HPDE6-E6E7 (cell line): ENCODE data around the gene GSTO1.
"Not testable (repeated sequence)": the region's sequence is repeated elsewhere in the genome, so short reads cannot be mapped to it uniquely, and the experiment has no call there.

Experiments used
- DNase-seq: peaks from one replicate; pipeline ENCODE4 v3.0.0; 2011; ENCODE audit warnings: missing footprints; ENCODE audit errors: extremely low spot score

The GSTO1 gene

GRCh38 chr10:104254493-104255310 is at the start of gene GSTO1:
GSTO1 (plus strand) TSS chr10:104254892; CDS start chr10:104254929, 37 bp downstream.
- no peak for DNase-seq

DNA sequence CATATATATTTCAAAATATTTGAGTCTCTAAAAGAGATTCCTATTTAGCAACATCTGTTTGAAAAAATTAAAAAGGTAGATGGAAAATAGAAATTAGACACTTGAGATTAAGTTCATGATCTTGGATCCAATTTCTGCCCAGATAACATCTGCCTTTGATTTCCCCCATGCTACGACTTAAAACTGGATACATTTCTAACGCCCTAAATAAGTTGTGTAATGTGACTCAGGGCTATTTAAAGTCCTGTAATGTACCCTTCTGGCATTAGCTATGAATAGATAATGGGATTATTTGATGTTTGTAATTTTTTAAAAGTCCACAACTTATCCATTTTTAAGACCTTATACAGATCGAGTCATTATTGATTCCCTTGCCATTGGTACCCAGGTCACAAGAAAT is 46.0 kb upstream of the GSTO1 start:
- no peak for DNase-seq

- DNase-seq = peak; percentile 25
Observed at GRCh38 chr10:104209575-104210198, 45.0 kb upstream of the GSTO1 start.

DNA sequence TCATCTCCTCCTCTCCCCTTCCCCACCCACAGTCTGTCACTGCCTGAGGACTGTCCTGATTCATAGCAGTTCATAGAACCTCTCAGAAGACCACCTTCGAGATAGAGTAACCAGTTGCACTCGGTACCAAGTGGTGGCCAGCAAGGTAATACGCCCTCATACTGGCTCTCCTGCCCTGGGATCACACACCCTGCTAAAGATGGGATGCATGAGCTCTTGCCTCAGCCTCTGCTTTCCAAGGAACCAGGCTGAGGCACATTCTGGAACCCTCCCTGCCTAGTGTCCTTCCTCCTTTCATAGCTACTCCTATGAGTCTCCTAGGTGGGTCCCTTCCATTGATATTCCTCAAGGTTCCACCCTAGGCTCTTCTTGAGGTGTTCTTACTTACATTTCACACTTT is 38.1 kb upstream of the GSTO1 start:
- no peak for DNase-seq

DNA sequence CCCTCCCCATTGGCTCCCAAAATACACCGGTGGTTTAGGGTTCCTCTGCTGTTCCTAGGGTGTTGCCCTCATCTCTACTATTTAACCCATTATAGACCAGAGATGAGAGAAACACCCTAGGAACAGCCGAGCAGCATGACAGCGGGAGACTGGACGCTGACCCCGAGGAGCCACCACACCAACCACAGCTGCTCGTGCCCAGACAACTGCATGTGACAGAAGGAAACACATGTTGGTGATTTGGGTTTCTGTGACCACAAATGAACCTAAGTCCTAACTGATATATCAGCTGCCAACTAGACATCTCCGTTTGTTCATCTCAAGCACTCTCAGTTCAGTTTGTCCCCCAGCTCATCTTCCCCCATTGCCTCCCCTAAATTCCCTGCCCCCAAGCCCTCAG is 35.9 kb upstream of the GSTO1 start:
- DNase-seq = no peak

DNA sequence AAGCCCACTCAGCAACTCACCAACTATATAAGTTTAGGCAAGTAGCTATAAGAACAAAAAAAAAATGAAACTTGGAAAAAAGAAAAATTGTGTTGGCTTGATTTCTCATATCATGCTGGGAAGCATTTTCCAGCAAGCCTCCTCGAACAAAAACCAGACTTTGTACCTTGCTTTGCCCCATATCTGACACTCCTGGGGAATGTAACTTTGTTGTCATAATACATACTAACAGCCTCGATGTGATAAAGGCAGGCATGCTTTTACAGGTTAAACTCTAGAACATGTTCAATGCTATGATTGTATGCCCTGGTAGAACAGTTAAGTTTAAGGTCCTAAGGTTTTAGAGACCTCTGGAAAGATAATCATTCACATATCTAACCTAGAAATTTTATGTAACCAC is 34.2 kb upstream of the GSTO1 start:
- no peak for DNase-seq

DNA sequence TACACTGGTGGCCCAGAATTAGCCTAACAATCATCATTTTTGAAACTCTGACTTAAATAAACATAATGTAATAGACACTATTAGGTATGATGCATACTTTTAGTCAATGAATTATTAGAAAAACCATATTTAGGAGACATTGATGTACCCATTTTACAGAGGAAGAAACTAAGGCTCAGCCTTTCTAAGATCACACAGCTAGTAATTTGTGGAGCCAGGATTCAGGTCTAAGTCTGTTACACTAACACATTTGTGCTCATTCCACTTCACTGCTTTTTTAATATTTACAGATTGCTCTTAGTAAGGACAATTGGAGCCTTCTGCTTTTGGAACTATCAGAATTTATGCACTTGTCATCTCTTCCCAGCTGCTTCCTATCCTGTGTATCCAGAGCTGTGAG is 31.4 kb upstream of the GSTO1 start:
- no peak for DNase-seq

GRCh38 chr10:104230490-104230889 is 24.2 kb upstream of the GSTO1 start:
- DNase-seq = no peak

DNA sequence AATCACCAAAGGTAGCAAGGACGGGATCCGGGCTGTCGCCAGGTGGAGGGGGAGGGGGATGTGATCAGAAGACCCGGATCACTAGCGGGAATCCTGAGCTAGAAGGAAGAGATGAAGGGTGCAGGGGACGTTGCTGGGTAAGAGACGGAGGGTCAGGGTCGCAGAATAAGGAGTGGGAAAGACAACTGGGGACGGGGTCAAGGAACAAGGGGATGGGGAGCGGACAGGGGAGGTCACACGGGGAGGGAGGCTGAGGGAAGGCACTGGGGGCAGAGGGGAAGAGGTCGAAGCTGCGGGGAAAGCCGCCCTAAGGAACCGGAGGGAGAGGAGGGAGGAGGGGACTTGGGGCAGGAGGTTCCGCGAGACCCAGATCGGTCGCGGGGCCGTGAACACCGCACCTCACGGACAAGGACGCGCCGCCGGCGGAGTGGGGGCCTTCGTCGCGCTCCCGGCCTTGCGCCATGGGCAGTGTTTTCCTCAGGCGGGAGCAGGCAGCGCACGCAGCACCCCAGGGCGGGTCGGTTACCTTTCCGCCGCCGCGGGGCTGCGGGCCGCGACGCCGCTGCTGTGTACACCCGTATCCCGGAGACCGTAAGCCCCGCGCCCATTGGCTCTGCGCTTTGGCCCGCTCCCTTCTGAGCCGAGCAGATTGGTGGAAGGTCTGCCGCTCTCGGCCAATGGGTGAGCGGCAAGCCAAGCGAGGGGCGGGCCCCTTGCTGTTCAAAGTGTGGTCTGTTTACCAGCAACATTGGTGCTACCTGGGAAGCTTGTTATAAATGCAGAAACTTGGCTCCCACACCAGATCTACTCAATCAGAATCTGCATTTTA is 22.7 kb upstream of the GSTO1 start, which contains the start of gene CFAP43:
Gene CFAP43, minus strand, starts transcription at position 581 of the 829 bp plus-strand sequence. Its CDS starts 118 bp downstream, at position 463.
- peak; percentile 100 for DNase-seq

DNA sequence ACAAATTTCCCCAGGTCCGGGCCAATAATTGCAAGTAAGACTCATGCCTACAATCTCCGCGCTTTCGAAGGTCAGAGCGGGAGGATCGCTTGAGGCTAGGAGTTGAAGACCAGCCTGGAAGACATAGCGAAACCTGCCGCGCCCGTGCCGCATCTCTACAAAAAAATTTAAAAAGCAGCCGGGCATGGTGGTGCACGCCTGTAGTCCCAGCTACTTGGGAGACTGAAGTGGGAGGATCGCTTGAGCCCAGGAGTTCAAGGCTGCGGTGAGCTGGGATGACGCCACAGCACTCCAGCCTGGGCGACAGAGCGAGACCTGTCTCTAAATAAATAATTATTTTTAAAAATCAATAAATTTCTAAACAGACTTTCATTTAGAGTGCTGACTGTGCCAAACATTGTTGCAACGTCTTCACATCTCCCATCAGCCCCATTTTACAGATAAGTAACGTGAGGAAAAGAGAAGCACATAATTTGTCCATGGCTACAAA is 22.0 kb upstream of the GSTO1 start:
- DNase-seq = no peak

DNA sequence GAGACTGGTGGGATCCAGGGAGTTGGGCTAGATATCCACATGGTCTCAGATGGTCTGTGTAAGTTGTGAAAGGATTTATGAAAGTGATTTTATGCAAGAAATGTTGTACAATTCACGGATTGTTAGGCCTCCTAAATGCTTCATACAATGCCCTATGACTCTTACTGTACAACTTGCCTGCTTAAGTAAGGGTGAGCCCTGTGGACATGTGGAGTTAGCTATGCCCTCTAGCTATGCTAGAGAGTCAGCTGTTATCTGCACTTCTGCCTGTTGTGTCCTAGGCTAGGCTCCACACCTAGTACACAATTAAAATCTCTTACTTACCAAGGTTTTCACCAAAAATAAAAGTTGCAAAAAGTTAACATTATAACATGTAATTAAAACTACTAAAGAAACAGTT is 20.9 kb upstream of the GSTO1 start:
- no peak for DNase-seq

- DNase-seq = no peak
Observed at GRCh38 chr10:104234934-104235333, 19.8 kb upstream of the GSTO1 start.

- no peak for DNase-seq
Observed at GRCh38 chr10:104235801-104236200, 18.9 kb upstream of the GSTO1 start.

DNA sequence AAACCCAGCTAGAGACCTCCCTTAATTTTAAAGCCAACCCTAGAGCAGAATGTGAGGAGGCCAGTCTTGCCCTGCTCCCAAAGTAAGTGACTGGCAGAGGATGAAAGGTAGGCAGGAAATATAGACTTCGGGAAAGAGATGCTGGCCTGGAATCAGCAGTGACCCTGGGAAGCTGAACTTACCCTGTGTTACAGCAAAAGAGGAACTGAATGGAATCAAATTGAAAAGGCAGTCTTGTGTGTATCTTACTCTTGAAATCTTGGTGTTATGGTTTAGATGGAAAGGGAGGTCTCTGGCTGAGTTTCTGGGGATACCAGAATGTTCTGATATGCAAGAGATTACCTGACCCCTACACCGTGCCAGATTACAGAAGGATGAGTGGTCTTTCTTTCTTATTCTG is 14.6 kb upstream of the GSTO1 start:
- no peak for DNase-seq

- DNase-seq = no peak
Observed at GRCh38 chr10:104242545-104242944, 12.1 kb upstream of the GSTO1 start.

DNA sequence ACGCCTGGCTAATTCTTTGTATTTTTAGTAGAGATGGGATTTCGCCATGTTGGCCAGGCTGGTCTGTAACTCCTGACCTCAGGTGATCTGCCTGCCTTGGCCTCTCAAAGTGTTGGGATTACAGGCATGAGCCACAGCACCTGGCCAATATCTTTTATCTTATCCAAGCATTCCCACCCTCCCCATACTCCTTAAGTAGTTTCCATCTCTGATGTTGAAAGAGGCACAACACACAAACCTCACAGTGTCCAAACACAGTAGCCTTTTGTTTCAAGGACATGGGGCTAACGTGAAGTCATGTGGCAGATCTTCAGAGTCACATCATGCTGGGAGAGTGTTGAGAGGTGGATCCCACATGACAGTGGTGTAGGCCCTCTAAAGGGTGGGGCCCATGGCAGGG is 11.7 kb upstream of the GSTO1 start:
- not testable (repeated sequence) for DNase-seq

GRCh38 chr10:104243512-104243911 is 11.2 kb upstream of the GSTO1 start:
- no peak for DNase-seq

- DNase-seq = no peak
Observed at GRCh38 chr10:104245066-104245632, 9.5 kb upstream of the GSTO1 start.

GRCh38 chr10:104246976-104247375 is 7.7 kb upstream of the GSTO1 start:
- DNase-seq = no peak

DNA sequence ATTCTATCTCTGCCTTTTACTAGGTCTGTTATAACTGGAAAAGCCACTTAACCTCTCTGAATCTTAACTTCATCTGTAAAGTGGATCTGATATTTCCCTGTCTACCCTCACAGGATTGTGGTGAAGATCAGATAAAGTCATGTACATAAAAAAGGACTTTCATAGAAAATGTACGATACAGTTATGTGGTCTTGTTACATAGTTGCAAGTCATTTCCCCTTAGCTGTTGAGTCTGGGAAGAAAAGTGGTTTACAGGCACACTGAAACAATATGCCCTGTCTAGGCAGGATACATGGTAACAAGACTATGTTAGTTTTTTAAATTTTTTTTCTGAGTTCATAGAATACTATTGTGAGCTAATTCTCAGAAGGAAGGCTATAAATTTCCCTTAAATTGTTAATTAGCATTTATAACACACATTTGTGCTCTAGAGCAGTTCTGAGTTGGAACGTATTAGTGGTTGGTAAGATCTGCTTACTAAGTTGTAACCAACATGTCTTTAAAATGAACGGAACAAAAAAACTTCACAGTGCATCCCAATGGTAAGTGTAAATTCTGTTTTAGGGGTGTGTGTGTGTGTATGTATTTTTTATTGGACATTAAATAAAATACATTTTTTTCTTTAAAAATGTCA is 7.1 kb upstream of the GSTO1 start:
- DNase-seq = no peak

DNA sequence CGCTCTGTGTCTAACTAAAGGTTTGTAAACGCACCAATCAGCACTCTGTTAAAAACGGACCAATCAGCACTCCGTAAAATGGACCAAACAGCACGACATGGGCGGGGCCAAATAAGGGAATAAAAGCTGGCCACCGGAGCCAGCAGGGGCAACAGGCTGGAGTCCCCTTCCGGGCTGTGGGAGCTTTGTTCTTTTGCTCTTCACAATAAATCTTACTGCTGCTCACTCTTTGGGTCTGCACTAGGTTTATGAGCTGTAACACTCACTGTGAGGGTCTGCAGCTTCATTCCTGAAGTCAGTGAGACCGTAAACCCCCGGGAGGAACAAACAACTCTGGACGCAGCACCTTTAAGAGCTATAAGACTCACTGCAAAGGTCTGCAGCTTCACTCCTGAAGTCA is 5.8 kb upstream of the GSTO1 start:
- not testable (repeated sequence) for DNase-seq
